Neural cell (in vitro differentiated cells): Measurements from ENCODE around the gene FADS1. TPM values are rescaled to one million over a fixed set of nuclear protein-coding genes. Genes with fewer than 3 reads are reported as not detected.

Experiments
- H2AFZ ChIP-seq: fragments of 200-600, 300-800 bp; sonication (generic), shearing (Covaris generic); 2 replicates; pipeline ENCODE4 v1.6.0; 2014; ENCODE audit warnings: low read depth, mild to moderate bottlenecking, antibody characterized with exemption, low read length, moderate library complexity
- H3F3A ChIP-seq: fragments of 200-600 bp; shearing (Covaris generic); 2 replicates; pipeline ENCODE4 v1.6.1; 2016; ENCODE audit warnings: mild to moderate bottlenecking, moderate library complexity, mixed read lengths, antibody characterized with exemption, low read length; ENCODE audit not compliant: insufficient read depth, poor library complexity, severe bottlenecking
- H3K27ac ChIP-seq: fragments of 200-600, 300-800 bp; sonication (generic), shearing (Covaris generic); 2 replicates; pipeline ENCODE4 v1.5.1; 2014; ENCODE audit warnings: mild to moderate bottlenecking, low read length, moderate library complexity
- H3K27me3 ChIP-seq: fragments of 300-800, 200-600 bp; sonication (generic), shearing (Covaris generic); 2 replicates; pipeline ENCODE4 v1.6.0; 2014; ENCODE audit warnings: mild to moderate bottlenecking, low read depth, low read length, moderate library complexity; ENCODE audit not compliant: insufficient read depth
- H3K36me3 ChIP-seq: fragments of 300-800, 200-600 bp; sonication (generic), shearing (Covaris generic); 2 replicates; pipeline ENCODE4 v1.5.1; 2014; ENCODE audit warnings: mild to moderate bottlenecking, antibody characterized with exemption, low read length, moderate library complexity; ENCODE audit not compliant: insufficient read depth
- H3K4me2 ChIP-seq: fragments of 300-800, 200-600 bp; sonication (generic), shearing (Covaris generic); 2 replicates; pipeline ENCODE4 v1.6.0; 2014; ENCODE audit warnings: mild to moderate bottlenecking, low read length
- H3K4me3 ChIP-seq: fragments of 300-800, 200-600 bp; sonication (generic), shearing (Covaris generic); 2 replicates; pipeline ENCODE4 v1.5.1; 2014; ENCODE audit warnings: mild to moderate bottlenecking, low read length, moderate library complexity
- H3K79me2 ChIP-seq: fragments of 200-600 bp; shearing (Covaris generic); replicated peaks from 2 replicates; pipeline ENCODE4 v1.6.0; 2014; ENCODE audit warnings: mild to moderate bottlenecking, low read length, moderate library complexity; ENCODE audit not compliant: insufficient read depth
- H3K9ac ChIP-seq: fragments of 300-800, 200-600 bp; sonication (generic), shearing (Covaris generic); 2 replicates; pipeline ENCODE4 v1.6.1; 2016; ENCODE audit warnings: mild to moderate bottlenecking, low read length, mixed read lengths
- H3K9me2 ChIP-seq: fragments of 200-600 bp; shearing (Covaris generic); 2 replicates; pipeline ENCODE4 v1.6.1; 2016; ENCODE audit warnings: mild to moderate bottlenecking, low read length, mixed read lengths; ENCODE audit not compliant: insufficient read depth
- H3K9me3 ChIP-seq: fragments of 200-600, 300-800 bp; sonication (generic), shearing (Covaris generic); 2 replicates; pipeline ENCODE4 v1.6.1; 2016; ENCODE audit warnings: mild to moderate bottlenecking, mixed run types, low read length, moderate library complexity, mixed read lengths
- H4K20me1 ChIP-seq: fragments of 200-600 bp; shearing (Covaris generic); 2 replicates; pipeline ENCODE4 v1.6.1; 2016; ENCODE audit warnings: mild to moderate bottlenecking, mixed run types; ENCODE audit not compliant: insufficient read depth
- EP300 ChIP-seq: fragments of 450-650 bp; conservative IDR thresholded peaks from 2 replicates; pipeline ENCODE4 v1.6.1; 2014; ENCODE audit warnings: antibody characterized with exemption, mild to moderate bottlenecking, moderate library complexity; ENCODE audit not compliant: poor library complexity, severe bottlenecking
- EZH2 ChIP-seq: fragments of 200-600, 300-800 bp; shearing (Covaris generic), sonication (generic); IDR thresholded peaks from 2 replicates; pipeline ENCODE4 v1.6.1; 2014; ENCODE audit warnings: antibody characterized with exemption, low read length, borderline replicate concordance, mild to moderate bottlenecking; ENCODE audit not compliant: insufficient read depth, poor library complexity, severe bottlenecking
- MXI1 ChIP-seq: fragments of 450-650 bp; conservative IDR thresholded peaks from 2 replicates; pipeline ENCODE4 v1.6.1; 2014; ENCODE audit warnings: antibody characterized with exemption, mild to moderate bottlenecking; ENCODE audit not compliant: poor library complexity, severe bottlenecking
- POLR2AphosphoS5 ChIP-seq: IDR thresholded peaks from 2 replicates; pipeline ENCODE4 v1.6.1; 2012
- RAD21 ChIP-seq: fragments of 450-650 bp; conservative IDR thresholded peaks from 2 replicates; pipeline ENCODE4 v1.6.1; 2014; ENCODE audit warnings: antibody characterized with exemption, mild to moderate bottlenecking, moderate library complexity
- REST ChIP-seq: IDR thresholded peaks from 2 replicates; pipeline ENCODE4 v1.6.1; 2012; ENCODE audit warnings: borderline replicate concordance
- SMC3 ChIP-seq: fragments of 450-650 bp; conservative IDR thresholded peaks from 2 replicates; pipeline ENCODE4 v1.6.1; 2014; ENCODE audit warnings: antibody characterized with exemption, mild to moderate bottlenecking, moderate library complexity; ENCODE audit not compliant: poor library complexity
- TAF1 ChIP-seq: IDR thresholded peaks from 2 replicates; pipeline ENCODE4 v1.6.1; 2012; ENCODE audit warnings: low read depth
- polyA plus RNA-seq: library from polyadenylated mRNA; depleted of rRNA; stranded (reverse); fragments of >200 nt; gene quantifications from 2 replicates; pipeline ENCODE4 v1.2.3, GENCODE V29; 2014
- TF ChIP-seq, protein P1 (sequence below): fragments of 450-650 bp; IDR thresholded peaks from 2 replicates; pipeline ENCODE4 v1.5.1; 2014; ENCODE audit warnings: antibody characterized with exemption, mild to moderate bottlenecking, moderate library complexity; ENCODE audit not compliant: poor library complexity, severe bottlenecking

The FADS1 gene
- polyA plus RNA-seq, 1 donor from 2014 or later: 102 TPM

GRCh38 chr11:61860054-61860903, 43.5 kb upstream of the FADS1 start:
- H3F3A ChIP-seq: no peaks in the 10 kb centered on the region
- H3K9ac ChIP-seq: no peak overlapping the region
- no peak overlapping the region for H2AFZ ChIP-seq
- peaks cover 5% of the 10 kb centered on the region for H3K36me3 ChIP-seq
- no peaks in the 10 kb centered on the region for H3K9me2 ChIP-seq
- no peak overlapping the region for H3K4me3 ChIP-seq
- H3K79me2 ChIP-seq: no peaks in the 10 kb centered on the region
- no peaks in the 10 kb centered on the region for H3K27me3 ChIP-seq
- H3K9me3 ChIP-seq: no peaks in the 10 kb centered on the region
- no peak overlapping the region for H3K4me2 ChIP-seq
- TF ChIP-seq RAD21: no peak
- no peak for TF ChIP-seq TAF1
- TF ChIP-seq, protein P1, sequence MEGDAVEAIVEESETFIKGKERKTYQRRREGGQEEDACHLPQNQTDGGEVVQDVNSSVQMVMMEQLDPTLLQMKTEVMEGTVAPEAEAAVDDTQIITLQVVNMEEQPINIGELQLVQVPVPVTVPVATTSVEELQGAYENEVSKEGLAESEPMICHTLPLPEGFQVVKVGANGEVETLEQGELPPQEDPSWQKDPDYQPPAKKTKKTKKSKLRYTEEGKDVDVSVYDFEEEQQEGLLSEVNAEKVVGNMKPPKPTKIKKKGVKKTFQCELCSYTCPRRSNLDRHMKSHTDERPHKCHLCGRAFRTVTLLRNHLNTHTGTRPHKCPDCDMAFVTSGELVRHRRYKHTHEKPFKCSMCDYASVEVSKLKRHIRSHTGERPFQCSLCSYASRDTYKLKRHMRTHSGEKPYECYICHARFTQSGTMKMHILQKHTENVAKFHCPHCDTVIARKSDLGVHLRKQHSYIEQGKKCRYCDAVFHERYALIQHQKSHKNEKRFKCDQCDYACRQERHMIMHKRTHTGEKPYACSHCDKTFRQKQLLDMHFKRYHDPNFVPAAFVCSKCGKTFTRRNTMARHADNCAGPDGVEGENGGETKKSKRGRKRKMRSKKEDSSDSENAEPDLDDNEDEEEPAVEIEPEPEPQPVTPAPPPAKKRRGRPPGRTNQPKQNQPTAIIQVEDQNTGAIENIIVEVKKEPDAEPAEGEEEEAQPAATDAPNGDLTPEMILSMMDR: no peak
- no peak for TF ChIP-seq SMC3
- no peaks in the 10 kb centered on the region for H4K20me1 ChIP-seq
- H3K27ac ChIP-seq: no peak overlapping the region

DNA sequence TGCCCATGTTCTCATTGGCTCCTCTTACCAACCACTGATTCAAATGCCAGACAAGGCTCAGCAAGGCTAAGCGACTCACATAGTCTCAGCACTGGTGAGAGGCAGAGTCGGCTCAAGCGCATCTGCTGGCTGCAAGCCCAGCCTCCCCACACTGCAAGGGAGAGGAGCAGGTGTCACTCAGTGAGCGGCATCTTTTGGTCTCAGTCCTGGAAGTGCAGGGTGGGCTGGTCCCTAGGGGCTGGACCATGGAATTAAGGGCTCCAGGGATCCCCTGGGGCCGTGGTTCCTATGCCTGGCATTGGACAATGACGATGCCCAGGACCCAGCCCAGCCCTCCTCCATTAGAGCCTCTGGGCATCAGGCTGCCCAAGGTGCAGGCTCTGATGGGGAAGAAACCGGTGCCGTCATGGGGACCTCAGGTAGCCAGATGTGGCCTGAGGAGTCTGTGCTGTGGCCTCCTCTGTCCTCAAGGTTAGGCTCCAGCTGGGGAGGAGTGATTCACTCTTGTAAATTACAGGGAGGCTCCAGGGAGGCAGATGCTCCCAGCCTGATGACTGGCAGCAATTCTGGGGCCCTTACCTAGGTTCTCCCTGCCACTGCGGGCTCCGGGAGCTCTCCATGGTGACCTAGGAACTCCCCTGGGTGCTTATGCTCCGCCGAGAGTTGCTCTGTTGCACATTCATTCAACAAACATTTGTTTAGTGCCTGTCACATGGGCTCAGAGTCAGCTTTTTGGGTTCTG, 39.3 kb upstream of the FADS1 start:
- Histone ChIP-seq H3K36me3 (peaks cover 5% of the 10 kb centered on the region), H3K4me2 (no peak overlapping the region), H3K27ac (no peak overlapping the region), H3K27me3 (no peaks in the 10 kb centered on the region), H3K79me2 (no peaks in the 10 kb centered on the region), H3K9me2 (no peaks in the 10 kb centered on the region), H4K20me1 (no peaks in the 10 kb centered on the region), H3F3A (no peaks in the 10 kb centered on the region), H3K9me3 (no peaks in the 10 kb centered on the region), H3K4me3 (no peak overlapping the region), H2AFZ (no peak overlapping the region), H3K9ac (no peak overlapping the region)
- TF ChIP-seq SMC3 (no peak), EZH2 (no peak), RAD21 (no peak), MXI1 (no peak), EP300 (no peak), POLR2AphosphoS5 (no peak), REST (no peak), TAF1 (no peak)
- TF ChIP-seq, protein P1: no peak
